DND-41 (cell line): ENCODE data around the gene GYPB.
"Not testable (repeated sequence)": the region's sequence is repeated elsewhere in the genome, so short reads cannot be mapped to it uniquely, and the experiment has no call there.

ENCODE experiments used
- ATAC-seq: fragments of 200-7000 bp; cut with Tn5 transposase; 3 replicates; pipeline ENCODE4 v1.9.1; 2021; ENCODE audit warnings: low read depth; ENCODE audit not compliant: insufficient read depth
- DNase-seq: peaks from one replicate; pipeline ENCODE4 v3.0.0-alpha.2; 2020
- H2AFZ ChIP-seq: 2 replicates; pipeline ENCODE4 v1.6.0; 2012; ENCODE audit warnings: low read depth, low read length
- H3K27ac ChIP-seq: 2 replicates; pipeline ENCODE4 v1.5.1; 2012; ENCODE audit warnings: low read length, inconsistent platforms
- H3K27me3 ChIP-seq: fragments of 200-600 bp; sonication (generic); 2 replicates; pipeline ENCODE4 v1.6.0; 2012; ENCODE audit warnings: low read length, mild to moderate bottlenecking, inconsistent platforms; ENCODE audit not compliant: insufficient read depth, poor library complexity
- H3K36me3 ChIP-seq: 2 replicates; pipeline ENCODE4 v1.5.1; 2012; ENCODE audit warnings: low read length, inconsistent platforms; ENCODE audit not compliant: insufficient read depth
- H3K4me1 ChIP-seq: 2 replicates; pipeline ENCODE4 v1.5.1; 2012; ENCODE audit warnings: mild to moderate bottlenecking, low read length; ENCODE audit not compliant: insufficient read depth
- H3K4me2 ChIP-seq: 2 replicates; pipeline ENCODE4 v1.6.0; 2012; ENCODE audit warnings: mild to moderate bottlenecking, moderate library complexity, low read length, inconsistent platforms; ENCODE audit not compliant: insufficient read depth
- H3K4me3 ChIP-seq, 2 experiments: fragments of 200-600 bp in 1 of 2; shearing (Covaris generic) in 1 of 2; 2 replicates each; pipeline ENCODE4 v1.5.1; 2012 to 2016; ENCODE audit warnings: inconsistent platforms in 2 of 2, low read length in 2 of 2, mild to moderate bottlenecking in 2 of 2, low read depth in 1 of 2, moderate library complexity in 1 of 2
- H3K79me2 ChIP-seq: 2 replicates; pipeline ENCODE4 v1.6.0; 2012; ENCODE audit warnings: low read length, inconsistent platforms; ENCODE audit not compliant: insufficient read depth
- H3K9ac ChIP-seq: 2 replicates; pipeline ENCODE4 v1.6.0; 2012; ENCODE audit warnings: low read depth, mild to moderate bottlenecking, inconsistent platforms, low read length, moderate library complexity
- H3K9me3 ChIP-seq: 2 replicates; pipeline ENCODE4 v1.5.1; 2012; ENCODE audit warnings: low read length, moderate library complexity, mild to moderate bottlenecking, inconsistent platforms; ENCODE audit not compliant: insufficient read depth, severe bottlenecking
- H4K20me1 ChIP-seq: 2 replicates; pipeline ENCODE4 v1.6.0; 2012; ENCODE audit warnings: low read length; ENCODE audit not compliant: insufficient read depth
- EZH2 ChIP-seq: IDR thresholded peaks from 3 replicates; pipeline ENCODE4 v1.6.1; 2012; ENCODE audit warnings: borderline replicate concordance, low read depth, mild to moderate bottlenecking, moderate library complexity, low read length, inconsistent platforms; ENCODE audit not compliant: severe bottlenecking

Gene GYPB

DNA sequence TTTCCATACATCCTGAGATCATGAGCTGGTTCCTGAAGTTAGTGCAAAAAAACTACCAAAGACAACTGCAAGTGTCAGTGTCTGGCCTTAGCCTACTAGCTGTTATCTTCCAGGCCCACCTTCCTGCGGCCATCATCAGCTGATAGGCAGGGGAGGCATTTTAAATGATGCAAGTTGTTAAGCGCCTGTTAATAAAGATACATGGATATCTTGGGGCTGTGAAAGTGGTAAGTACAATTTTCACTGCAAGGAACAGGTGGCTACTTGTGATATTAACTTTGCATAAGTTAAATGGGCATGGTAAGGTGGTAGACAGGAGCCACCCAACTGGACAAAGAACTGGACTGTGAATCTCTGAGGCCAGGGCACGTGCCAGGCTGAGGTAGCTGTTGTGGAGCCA is at the start of gene GYPB:
Gene GYPB (minus strand): TSS at position 104 of the 400 bp plus-strand sequence. CDS start 93 bp downstream, at position 11.
- H3K27ac ChIP-seq, H3K9me3 ChIP-seq, H3K79me2 ChIP-seq, H3K36me3 ChIP-seq, H2AFZ ChIP-seq, H3K4me2 ChIP-seq, H3K27me3 ChIP-seq, H4K20me1 ChIP-seq, H3K9ac ChIP-seq, H3K4me3 ChIP-seq, H3K4me1 ChIP-seq, DNase-seq, ATAC-seq: not testable (repeated sequence)

DNA sequence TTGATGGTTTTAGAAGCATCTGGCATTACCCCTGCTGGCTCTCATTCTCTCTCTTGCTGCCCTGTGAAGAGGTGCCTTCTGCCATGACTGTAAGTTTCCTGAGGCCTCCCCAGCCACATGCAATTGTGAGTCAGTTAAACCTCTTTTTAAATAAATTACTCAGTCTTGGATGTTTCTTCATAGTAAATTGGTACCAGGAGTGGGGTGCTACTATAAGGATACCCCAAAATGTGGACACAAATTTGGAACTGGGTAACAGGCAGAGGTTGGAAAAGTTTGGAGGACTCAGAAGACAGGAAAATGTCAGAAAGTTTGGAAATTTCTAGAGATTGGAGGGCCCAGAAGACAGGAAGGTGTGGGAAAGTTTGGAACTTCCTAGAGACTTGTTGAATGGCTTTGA is 42.4 kb upstream of the GYPB start:
- not testable (repeated sequence) for ATAC-seq

DNA sequence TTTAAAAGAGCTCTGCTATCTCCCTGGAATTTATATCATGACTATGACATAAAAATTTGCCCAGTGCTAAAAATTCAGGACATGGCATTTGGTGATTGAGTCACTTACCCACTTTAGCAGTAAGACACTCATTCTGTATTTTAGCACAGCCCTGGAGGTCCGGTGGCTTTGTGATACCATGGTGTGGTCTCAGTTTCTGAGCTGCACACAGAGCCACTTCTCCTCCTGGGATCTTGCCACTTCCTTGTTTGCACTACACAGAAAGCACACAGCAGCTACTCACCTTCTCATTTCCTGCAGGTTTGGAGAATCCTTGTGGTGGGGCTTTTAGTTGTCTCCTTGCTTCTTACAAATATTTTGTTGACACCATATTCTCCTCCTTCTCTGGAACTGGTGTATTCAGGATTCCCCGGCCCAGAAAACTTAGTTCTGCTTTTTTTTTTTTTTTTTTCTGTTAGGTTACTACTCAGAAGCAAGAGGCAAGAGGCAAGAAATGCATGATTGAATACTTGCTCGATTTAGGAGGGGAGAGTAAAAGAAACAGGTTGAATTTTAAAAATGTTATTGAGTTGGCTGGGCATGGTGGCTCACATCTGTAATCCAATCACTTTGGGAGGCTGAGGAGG is 41.2 kb upstream of the GYPB start:
- H3K36me3 ChIP-seq, H3K27me3 ChIP-seq, H3K79me2 ChIP-seq, H3K4me1 ChIP-seq, H3K9me3 ChIP-seq, H2AFZ ChIP-seq, H3K4me3 ChIP-seq, H4K20me1 ChIP-seq, H3K27ac ChIP-seq, DNase-seq, H3K4me2 ChIP-seq, ATAC-seq, H3K9ac ChIP-seq: not testable (repeated sequence)

More for the DNA sequence above, 42.4 kb upstream of the GYPB start:
- H3K27ac ChIP-seq, H2AFZ ChIP-seq, H4K20me1 ChIP-seq, H3K4me3 ChIP-seq, H3K9ac ChIP-seq, H3K36me3 ChIP-seq, H3K4me2 ChIP-seq, H3K27me3 ChIP-seq, H3K9me3 ChIP-seq, H3K4me1 ChIP-seq, DNase-seq, H3K79me2 ChIP-seq: not testable (repeated sequence)

DNA sequence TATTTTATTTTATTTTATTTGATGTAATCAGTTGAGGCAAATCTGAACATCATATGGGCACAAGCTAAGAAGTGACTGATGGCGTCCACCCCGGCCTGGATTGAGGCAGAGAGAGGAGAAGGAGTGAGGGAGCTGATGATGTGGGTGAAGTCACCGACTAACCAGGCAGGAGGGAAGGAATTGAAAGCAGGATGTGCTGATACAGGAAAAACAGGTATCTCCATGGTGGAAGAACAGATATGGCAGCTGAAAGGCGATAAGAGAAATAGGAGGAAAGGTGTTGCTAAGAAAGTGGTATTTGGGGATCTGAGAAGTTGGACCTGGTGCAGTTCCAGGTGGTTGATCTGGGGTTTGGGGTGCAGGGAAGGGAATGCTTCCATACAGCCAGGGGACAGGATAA is 37.6 kb upstream of the GYPB start:
- H3K79me2 ChIP-seq = no peaks in the 10 kb centered on the region
- DNase-seq (no peak), ATAC-seq (no peak)
- H4K20me1 ChIP-seq = no peaks in the 10 kb centered on the region
- H3K4me1 ChIP-seq = no peaks in the 10 kb centered on the region
- TF ChIP-seq EZH2 = no peak
- no peak overlapping the region for H3K27ac ChIP-seq
- no peaks in the 10 kb centered on the region for H3K36me3 ChIP-seq
- no peak overlapping the region for H3K9ac ChIP-seq
- no peaks in the 10 kb centered on the region for H3K27me3 ChIP-seq
- H3K9me3 ChIP-seq = no peaks in the 10 kb centered on the region
- H3K4me3 ChIP-seq = no peak overlapping the region
- no peak overlapping the region for H3K4me2 ChIP-seq
- no peak overlapping the region for H2AFZ ChIP-seq

DNA sequence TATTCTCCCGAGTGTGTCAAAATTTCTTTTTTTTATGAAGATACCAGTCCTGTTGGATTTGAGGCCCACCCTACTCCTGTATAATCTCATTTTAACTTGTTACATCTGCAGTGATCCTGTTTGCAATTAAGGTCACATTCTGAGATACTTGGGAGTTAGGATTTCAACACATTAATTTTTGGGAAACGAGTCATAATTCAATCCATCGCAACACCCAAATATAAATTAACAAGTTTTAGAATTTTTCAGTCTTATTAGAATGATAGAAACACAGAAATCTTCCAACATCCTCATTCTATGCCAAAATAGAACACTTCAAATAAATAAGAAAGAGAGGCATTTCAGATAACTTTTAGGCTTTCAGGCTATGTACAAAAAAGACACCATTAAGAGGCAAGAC is 36.2 kb upstream of the GYPB start:
- ATAC-seq, H2AFZ ChIP-seq, H3K27me3 ChIP-seq, H3K27ac ChIP-seq, H3K79me2 ChIP-seq, H3K4me3 ChIP-seq, DNase-seq, H3K4me2 ChIP-seq, H3K36me3 ChIP-seq, H3K9ac ChIP-seq, H3K4me1 ChIP-seq, H3K9me3 ChIP-seq, H4K20me1 ChIP-seq: not testable (repeated sequence)

DNA sequence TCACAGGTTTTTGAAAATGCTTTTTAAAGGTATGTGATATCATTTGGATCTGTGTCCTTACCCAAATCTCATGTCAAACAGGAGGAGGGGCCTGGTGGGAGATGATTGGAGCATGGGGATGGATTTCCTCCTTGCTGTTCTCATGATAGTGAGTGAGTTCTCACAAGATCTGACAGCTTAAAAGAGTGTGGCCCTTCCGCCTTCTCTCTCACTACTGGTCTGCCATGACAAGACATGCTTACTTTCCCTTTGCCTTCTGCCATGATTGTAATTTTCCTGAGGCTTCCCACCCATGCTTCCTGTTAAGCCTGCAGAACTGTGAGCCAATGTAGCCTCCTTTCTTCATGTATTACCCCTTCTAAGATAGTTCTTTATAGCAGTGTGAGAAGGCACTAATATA is 32.3 kb upstream of the GYPB start:
- not testable (repeated sequence) for H3K4me2 ChIP-seq, H4K20me1 ChIP-seq, H2AFZ ChIP-seq, ATAC-seq, H3K9me3 ChIP-seq, H3K27me3 ChIP-seq, H3K4me1 ChIP-seq, H3K79me2 ChIP-seq, H3K4me3 ChIP-seq, H3K9ac ChIP-seq, H3K27ac ChIP-seq, DNase-seq, H3K36me3 ChIP-seq

DNA sequence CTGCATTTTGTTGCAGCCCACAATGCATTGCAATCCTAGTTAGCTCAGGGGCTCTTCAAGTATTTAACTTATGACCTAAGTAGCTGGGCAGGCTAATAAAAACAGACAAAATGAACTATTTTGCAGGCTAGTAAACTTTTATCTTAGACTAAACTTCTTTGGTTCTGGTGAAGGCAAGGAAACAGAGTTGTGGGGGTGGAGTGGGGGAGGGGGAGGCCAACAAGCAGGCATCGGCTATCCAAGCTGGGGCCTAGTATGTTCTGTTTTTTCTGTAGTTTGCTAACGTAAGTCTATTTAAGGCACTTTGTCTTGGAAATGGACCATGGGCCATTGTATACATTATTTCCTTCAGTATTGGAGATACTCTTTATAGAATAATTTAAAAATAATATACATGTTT is 31.5 kb upstream of the GYPB start:
- not testable (repeated sequence) for H3K9ac ChIP-seq, H3K27ac ChIP-seq, H3K27me3 ChIP-seq, H3K36me3 ChIP-seq, H4K20me1 ChIP-seq, H3K79me2 ChIP-seq, H2AFZ ChIP-seq, H3K4me3 ChIP-seq, DNase-seq, H3K4me1 ChIP-seq, ATAC-seq, H3K4me2 ChIP-seq, H3K9me3 ChIP-seq

DNA sequence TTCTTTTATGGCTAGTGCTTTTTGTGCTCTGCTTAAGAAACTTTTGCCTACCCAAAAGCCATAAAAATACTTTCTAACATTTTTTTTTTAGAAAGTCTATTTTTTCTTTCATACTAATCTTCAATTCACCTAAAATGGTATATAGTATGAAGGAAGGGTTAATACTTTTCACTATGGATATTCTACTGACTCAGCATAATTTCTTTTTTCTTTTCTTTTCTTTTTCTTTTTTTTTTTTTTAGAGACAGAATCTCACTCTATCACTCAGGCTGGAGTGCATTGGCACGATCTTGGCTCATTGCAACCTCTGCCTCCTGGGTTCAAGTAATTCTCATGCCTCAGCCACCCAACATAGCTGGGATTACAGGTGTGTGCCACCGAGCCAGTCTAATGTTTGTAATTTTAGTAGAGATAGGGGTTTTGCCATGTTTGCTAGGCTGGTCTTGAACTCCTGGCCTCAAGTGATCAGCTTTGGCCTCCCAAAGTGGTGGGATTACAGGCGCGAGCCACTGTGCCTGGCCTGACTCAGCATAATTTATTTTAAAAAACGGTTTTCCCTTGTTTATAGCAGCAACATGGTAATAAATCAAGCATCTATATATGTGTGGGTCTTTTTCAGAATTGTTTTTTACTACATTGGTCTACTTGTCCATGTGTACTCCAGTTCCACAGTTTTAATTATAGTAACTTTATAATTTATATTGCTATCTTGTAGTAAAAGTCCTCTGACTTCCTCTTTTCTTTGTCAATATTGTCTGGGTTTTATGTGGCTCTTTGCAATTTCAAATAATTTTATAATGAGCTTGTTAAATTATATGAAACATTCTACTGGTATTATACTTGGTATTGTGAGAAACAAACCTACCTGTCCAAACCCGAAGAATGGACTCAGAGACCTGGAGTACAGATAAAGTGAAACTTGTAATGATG is 30.6 kb upstream of the GYPB start:
- not testable (repeated sequence) for H3K4me3 ChIP-seq, ATAC-seq, H3K9ac ChIP-seq, H3K9me3 ChIP-seq, H3K27ac ChIP-seq, DNase-seq, H3K36me3 ChIP-seq, H3K4me2 ChIP-seq, H3K4me1 ChIP-seq, H2AFZ ChIP-seq, H3K27me3 ChIP-seq, H4K20me1 ChIP-seq, H3K79me2 ChIP-seq
